GM12872 (cell line): Measurements from ENCODE around the gene SLC25A13.

Experiments
- CTCF ChIP-seq: IDR thresholded peaks from 3 replicates; pipeline ENCODE4 v1.5.1; 2011; ENCODE audit warnings: low read depth, mild to moderate bottlenecking, low read length, moderate library complexity; ENCODE audit not compliant: insufficient read depth

SLC25A13 gene

GRCh38 chr7:96199421-96199820 lies 122.5 kb downstream of the SLC25A13 start:
- TF ChIP-seq CTCF, result no peak

- no peak for TF ChIP-seq CTCF
Observed at GRCh38 chr7:96198047-96198636, 123.8 kb downstream of the SLC25A13 start.

GRCh38 chr7:96196676-96197075 lies 125.2 kb downstream of the SLC25A13 start:
- TF ChIP-seq CTCF, result no peak

- TF ChIP-seq CTCF, result no peak
Observed at GRCh38 chr7:96189129-96189820, 132.6 kb downstream of the SLC25A13 start.

GRCh38 chr7:96188591-96188991 lies 133.3 kb downstream of the SLC25A13 start:
- TF ChIP-seq CTCF, result no peak

GRCh38 chr7:96188174-96188581 lies 133.7 kb downstream of the SLC25A13 start:
- TF ChIP-seq CTCF, result no peak

GRCh38 chr7:96187735-96188134 lies 134.2 kb downstream of the SLC25A13 start:
- no peak for TF ChIP-seq CTCF
